Endothelial cell of umbilical vein (primary cell): ENCODE measurements around the gene UHRF1. TPM values are rescaled to one million over a fixed set of nuclear protein-coding genes. Genes with fewer than 3 reads are reported as not detected.

Experiments used
- BruUV-seq: library from RNA; stranded (reverse); fragments of 400-500 nt; replicated peaks from 2 replicates; lab custom pipeline; 2021; lab: Mats Ljungman, UMichigan
- CTCF ChIA-PET: fragments of 300-600, 350-600 bp; sonication (Branson Sonifier 250); formaldehyde crosslinking; loops from one replicate; lab custom pipeline; 2021; ENCODE audit warnings: antibody characterized with exemption, inconsistent platforms; lab: Charles Lee
- POLR2A ChIA-PET: fragments of 300-600, 350-600 bp; sonication (Branson Sonifier 250); formaldehyde crosslinking; loops from one replicate; lab custom pipeline; 2021; ENCODE audit warnings: antibody characterized with exemption, inconsistent platforms; lab: Charles Lee
- DNase-seq: peaks from one replicate; pipeline ENCODE4 v3.0.0-alpha.2; 2011; ENCODE audit warnings: low read depth, low spot score
- FAIRE-seq: peaks from 2 replicates; lab custom pipeline; 2011; peaks lifted over from hg19 to GRCh38; lab: Jason Lieb, UNC
- H2AFZ ChIP-seq: 2 replicates; pipeline ENCODE4 v1.6.0; 2012; ENCODE audit warnings: low read depth, low read length, control low read depth, inconsistent platforms
- H3K27ac ChIP-seq: 2 replicates; pipeline ENCODE4 v1.5.1; 2011; ENCODE audit warnings: low read depth, mild to moderate bottlenecking, control low read depth, low read length, moderate library complexity; ENCODE audit not compliant: insufficient read depth
- H3K27me3 ChIP-seq, 2 experiments: 2 replicates each; pipeline versions ENCODE4 v1.6.0 to v1.6.1; 2011; ENCODE audit warnings: low read length in 2 of 2, mixed read lengths in 1 of 2; ENCODE audit not compliant: control insufficient read depth in 2 of 2, insufficient read depth in 2 of 2
- H3K36me3 ChIP-seq, 2 experiments: 2 replicates in 1 of 2; 3 replicates in 1 of 2; pipeline ENCODE4 v1.5.1; 2011; ENCODE audit warnings: low read length in 2 of 2, mild to moderate bottlenecking in 1 of 2, moderate library complexity in 1 of 2; ENCODE audit not compliant: control insufficient read depth in 2 of 2, insufficient read depth in 2 of 2; ENCODE audit errors: extremely low read depth in 1 of 2
- H3K4me1 ChIP-seq: 3 replicates; pipeline ENCODE4 v1.5.1; 2011; ENCODE audit warnings: mild to moderate bottlenecking, low read length; ENCODE audit not compliant: control insufficient read depth, insufficient read depth; ENCODE audit errors: extremely low read depth
- H3K4me2 ChIP-seq: 2 replicates; pipeline ENCODE4 v1.6.1; 2011; ENCODE audit warnings: low read length, control low read depth, mixed read lengths; ENCODE audit not compliant: insufficient read depth
- H3K4me3 ChIP-seq, 3 experiments: fragments of 200-600 bp in 1 of 3; sonication (generic), shearing (Covaris generic) in 1 of 3; replicated peaks in 1 of 3; 2 replicates each; pipeline ENCODE4 v1.5.1; 2011 to 2016; ENCODE audit warnings: control low read depth in 3 of 3, low read length in 3 of 3, mild to moderate bottlenecking in 2 of 3, inconsistent platforms in 1 of 3, low read depth in 1 of 3, moderate library complexity in 1 of 3; ENCODE audit not compliant: insufficient read depth in 1 of 3
- H3K79me2 ChIP-seq: 2 replicates; pipeline ENCODE4 v1.6.0; 2012; ENCODE audit warnings: low read length, inconsistent platforms; ENCODE audit not compliant: control insufficient read depth, insufficient read depth
- H3K9ac ChIP-seq: replicated peaks from 2 replicates; pipeline ENCODE3; 2011; ENCODE audit warnings: low read length, control low read depth; ENCODE audit not compliant: insufficient read depth; ENCODE audit errors: extremely low read depth
- H3K9me1 ChIP-seq: replicated peaks from 3 replicates; pipeline ENCODE4 v1.6.0; 2011; ENCODE audit warnings: mild to moderate bottlenecking, low read length; ENCODE audit not compliant: control insufficient read depth, insufficient read depth; ENCODE audit errors: extremely low read depth
- H3K9me3 ChIP-seq: replicated peaks from 2 replicates; pipeline ENCODE4 v1.5.1; 2012; ENCODE audit warnings: low read length, inconsistent platforms; ENCODE audit not compliant: control insufficient read depth, insufficient read depth
- H4K20me1 ChIP-seq: replicated peaks from 2 replicates; pipeline ENCODE3; 2011; ENCODE audit warnings: mild to moderate bottlenecking, low read length; ENCODE audit not compliant: control insufficient read depth, insufficient read depth; ENCODE audit errors: extremely low read depth
- EZH2 ChIP-seq: IDR thresholded peaks from 2 replicates; pipeline ENCODE4 v1.6.1; 2012; ENCODE audit warnings: borderline replicate concordance, low read depth, mild to moderate bottlenecking, moderate library complexity, low read length, inconsistent platforms; ENCODE audit not compliant: severe bottlenecking
- FOS ChIP-seq: IDR thresholded peaks from 2 replicates; pipeline ENCODE4 v1.6.1; 2011; ENCODE audit warnings: mild to moderate bottlenecking, low read length, moderate library complexity, borderline replicate concordance; ENCODE audit not compliant: insufficient read depth
- GATA2 ChIP-seq: IDR thresholded peaks from 2 replicates; pipeline ENCODE4 v1.7.0; 2011; ENCODE audit warnings: low read depth, mild to moderate bottlenecking, moderate library complexity, mixed read lengths, low read length; ENCODE audit not compliant: insufficient read length, insufficient read depth
- JUN ChIP-seq: IDR thresholded peaks from 2 replicates; pipeline ENCODE4 v1.6.1; 2011; ENCODE audit warnings: borderline replicate concordance, low read depth; ENCODE audit not compliant: insufficient read length, insufficient read depth
- MYC ChIP-seq: IDR thresholded peaks from one replicate; pipeline ENCODE4 v1.6.1; 2011; ENCODE audit warnings: mild to moderate bottlenecking, low read depth, low read length
- POLR2A ChIP-seq: IDR thresholded peaks from 2 replicates; pipeline ENCODE4 v1.6.1; 2012; ENCODE audit warnings: low read depth, mild to moderate bottlenecking, control low read depth, low read length
- POLR2AphosphoS5 ChIP-seq: IDR thresholded peaks from 2 replicates; pipeline ENCODE4 v1.6.1; 2012; ENCODE audit warnings: low read depth, mild to moderate bottlenecking, control low read depth, low read length, moderate library complexity; ENCODE audit not compliant: insufficient read depth
- dilution Hi-C: fragments of 300-500 bp; cut with MboI; formaldehyde crosslinking; loops from one replicate; pipeline ENCODE4 v1.15.0; 2019; ENCODE audit warnings: low sequenced_read_pairs; ENCODE audit not compliant: extremely low pct_ligation_motif_present
- intact Hi-C: fragments of 100-400 bp; cut with micrococcal nuclease; formaldehyde crosslinking; loops from one replicate; pipeline ENCODE4 v1.10.0; 2022
- polyA plus RNA-seq, 4 experiments: library from polyadenylated mRNA; depleted of rRNA in 3 of 4; stranded (reverse) in 3 of 4; unstranded in 1 of 4; fragments of >200 nt; gene quantifications; 2 replicates each; pipeline versions ENCODE4 v1.2.1 to v1.2.3, GENCODE V29; 2011 to 2012; ENCODE audit warnings: missing spikeins in 1 of 4
- total RNA-seq: library from RNA; stranded (reverse); gene quantifications from 2 replicates; pipeline ENCODE4 v1.2.3, GENCODE V29; 2021
- TF ChIP-seq, protein P1 (sequence below): IDR thresholded peaks from 2 replicates; pipeline ENCODE4 v1.6.1; 2011; ENCODE audit not compliant: insufficient read depth, insufficient read length
- TF ChIP-seq, protein P2 (sequence below), 2 donors: IDR thresholded peaks; 1 replicate in 1 of 2; 2 replicates in 1 of 2; pipeline ENCODE4 v1.5.1; 2011; ENCODE audit warnings: low read length in 2 of 2, mild to moderate bottlenecking in 2 of 2, moderate library complexity in 2 of 2, control low read depth in 1 of 2, inconsistent platforms in 1 of 2, low read depth in 1 of 2; ENCODE audit not compliant: insufficient read depth in 1 of 2; ENCODE audit errors: extremely low read depth in 1 of 2

UHRF1 gene
- total and polyA plus RNA-seq, 2 donors (not counting 3 experiments of a cell fraction or from before 2014, with no cell fraction given), result 13.3 to 76.8 TPM

DNA sequence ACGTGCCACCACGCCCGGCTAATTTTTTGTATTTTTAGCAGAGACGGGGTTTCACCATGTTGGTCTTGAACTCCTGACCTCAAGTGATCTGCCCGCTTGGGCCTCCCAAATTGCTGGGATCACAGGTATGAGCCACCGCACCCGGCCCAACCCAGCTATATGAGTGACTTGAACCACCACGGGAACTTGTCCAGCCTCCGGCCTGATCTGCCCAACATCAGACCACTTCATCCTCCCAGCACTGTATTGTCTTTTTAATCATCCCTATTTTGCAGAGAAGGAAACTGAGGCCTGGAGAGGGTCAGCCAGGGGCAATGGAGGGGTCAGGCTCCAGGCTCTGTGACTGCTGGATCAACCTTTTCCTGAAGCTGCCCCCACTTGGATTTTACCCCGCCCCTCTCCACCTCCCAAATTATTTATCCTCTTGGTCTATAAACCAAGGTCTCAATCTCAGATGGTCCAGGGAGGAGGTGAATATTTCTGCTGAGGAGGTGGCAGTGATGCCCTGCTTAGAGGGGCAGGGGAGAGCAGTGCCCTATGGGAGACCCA is 40.9 kb upstream of the UHRF1 start:
- no peaks in the 10 kb centered on the region for H4K20me1 ChIP-seq
- H3K27ac ChIP-seq, result no peak overlapping the region
- TF ChIP-seq MYC, result no peak
- no peaks in the 10 kb centered on the region for H3K27me3 ChIP-seq
- intact Hi-C loops (loop anchor here (5.0 kb wide), 1 partner anchor 146 kb away; the partner anchor contains the start of gene DPP9), dilution Hi-C loops (no loop called here)
- ChIA-PET POLR2A (interaction anchor here (0.6 kb wide), 1 partner anchor 151 kb away, joined by 4 read pairs; no protein-coding TSS in a partner anchor), CTCF (interaction anchor here (1.1 to 11.1 kb wide), 6 partner anchors 17 to 162 kb away, joined by 3 to 176 read pairs (median 14); partner anchors contain the start of genes FEM1A and UHRF1)
- DNase-seq, result no peak
- no peaks in the 10 kb centered on the region for H3K9me3 ChIP-seq
- BruUV-seq, result no TSS peak
- H3K9ac ChIP-seq, result no peak overlapping the region
- H3K36me3 ChIP-seq, result no peaks in the 10 kb centered on the region
- no peak overlapping the region for H3K4me2 ChIP-seq
- no peaks in the 10 kb centered on the region for H3K9me1 ChIP-seq
- no peak for FAIRE-seq
- H3K79me2 ChIP-seq, result peaks cover 31% of the 10 kb centered on the region
- H2AFZ ChIP-seq, result no peak overlapping the region
- H3K4me1 ChIP-seq, result peaks cover 6% of the 10 kb centered on the region
- H3K4me3 ChIP-seq, result no peak overlapping the region

DNA sequence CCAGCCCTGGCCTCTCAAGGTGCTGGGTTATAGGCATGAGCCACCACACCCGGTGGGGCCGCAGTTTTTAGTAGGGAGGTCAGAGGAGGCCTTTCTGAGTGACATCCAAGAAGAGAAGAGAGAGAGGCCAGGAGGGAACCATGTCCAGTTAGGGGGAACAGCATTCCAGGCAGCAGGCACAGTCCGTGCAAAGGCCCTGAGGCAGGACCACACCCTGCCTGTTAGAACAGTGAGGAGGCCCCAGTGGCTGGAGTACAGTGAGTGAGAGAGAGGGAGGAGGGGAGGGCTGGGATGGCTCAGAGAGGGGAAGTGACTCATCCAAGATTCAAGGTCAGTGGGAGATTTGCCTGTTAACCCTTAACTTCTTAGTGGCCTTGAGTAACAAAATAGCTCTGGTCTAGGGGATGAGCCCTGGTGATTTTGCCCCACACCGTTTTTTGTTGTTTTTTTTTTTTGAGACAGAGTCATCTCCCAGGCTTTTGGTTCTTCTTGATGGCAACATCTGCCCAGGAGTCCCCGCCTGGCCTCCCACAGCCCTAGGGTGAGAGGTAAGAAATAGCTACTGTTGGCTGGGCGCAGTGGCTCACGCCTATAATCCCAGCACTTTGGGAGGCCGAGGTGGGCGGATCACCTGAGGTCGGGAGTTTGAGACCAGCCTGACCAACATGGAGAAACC is 39.1 kb upstream of the UHRF1 start:
- peak; percentile 59 for DNase-seq
- FAIRE-seq, result peak; percentile 90
- dilution Hi-C loops (no loop called here), intact Hi-C loops (no loop called here)
- Histone ChIP-seq H3K79me2 (peaks cover 18% of the 10 kb centered on the region), H3K4me3 (no peak overlapping the region), H3K9me1 (no peaks in the 10 kb centered on the region), H3K4me2 (no peak overlapping the region), H3K27me3 (no peaks in the 10 kb centered on the region), H3K4me1 (peaks cover 6% of the 10 kb centered on the region), H3K27ac (no peak overlapping the region), H3K9ac (no peak overlapping the region), H4K20me1 (no peaks in the 10 kb centered on the region), H3K9me3 (no peaks in the 10 kb centered on the region), H2AFZ (no peak overlapping the region), H3K36me3 (no peaks in the 10 kb centered on the region)
- no TSS peak for BruUV-seq
- CTCF ChIA-PET, result interaction anchor here (1.3 to 11.1 kb wide), 6 partner anchors 18 to 169 kb away, joined by 3 to 176 read pairs (median 10); partner anchors contain the start of gene UHRF1
- TF ChIP-seq GATA2 (no peak), POLR2A (no peak), MYC (no peak), FOS (peak; percentile 83), JUN (peak; percentile 64), EZH2 (no peak), POLR2AphosphoS5 (peak; percentile 74)
- TF ChIP-seq, protein P1, sequence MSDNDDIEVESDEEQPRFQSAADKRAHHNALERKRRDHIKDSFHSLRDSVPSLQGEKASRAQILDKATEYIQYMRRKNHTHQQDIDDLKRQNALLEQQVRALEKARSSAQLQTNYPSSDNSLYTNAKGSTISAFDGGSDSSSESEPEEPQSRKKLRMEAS, result no peak
- TF ChIP-seq, protein P2, sequence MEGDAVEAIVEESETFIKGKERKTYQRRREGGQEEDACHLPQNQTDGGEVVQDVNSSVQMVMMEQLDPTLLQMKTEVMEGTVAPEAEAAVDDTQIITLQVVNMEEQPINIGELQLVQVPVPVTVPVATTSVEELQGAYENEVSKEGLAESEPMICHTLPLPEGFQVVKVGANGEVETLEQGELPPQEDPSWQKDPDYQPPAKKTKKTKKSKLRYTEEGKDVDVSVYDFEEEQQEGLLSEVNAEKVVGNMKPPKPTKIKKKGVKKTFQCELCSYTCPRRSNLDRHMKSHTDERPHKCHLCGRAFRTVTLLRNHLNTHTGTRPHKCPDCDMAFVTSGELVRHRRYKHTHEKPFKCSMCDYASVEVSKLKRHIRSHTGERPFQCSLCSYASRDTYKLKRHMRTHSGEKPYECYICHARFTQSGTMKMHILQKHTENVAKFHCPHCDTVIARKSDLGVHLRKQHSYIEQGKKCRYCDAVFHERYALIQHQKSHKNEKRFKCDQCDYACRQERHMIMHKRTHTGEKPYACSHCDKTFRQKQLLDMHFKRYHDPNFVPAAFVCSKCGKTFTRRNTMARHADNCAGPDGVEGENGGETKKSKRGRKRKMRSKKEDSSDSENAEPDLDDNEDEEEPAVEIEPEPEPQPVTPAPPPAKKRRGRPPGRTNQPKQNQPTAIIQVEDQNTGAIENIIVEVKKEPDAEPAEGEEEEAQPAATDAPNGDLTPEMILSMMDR (IDR thresholded peaks at IDR 0.05; ENCODE audit: extremely low read depth in 1 of 2, insufficient read depth in 1 of 2, low read depth in 1 of 2, low read length in 2 of 2), result no peak
- POLR2A ChIA-PET, result no interaction called here
